NCI-H82 treated with DMSO at 0.1 percent for 48 hours (cell line): Measurements from ENCODE around the gene TBX1.

ENCODE experiments used
- DNase-seq: peaks from one replicate; lab custom pipeline; 2025; ENCODE audit not compliant: unreplicated experiment; lab: John Stamatoyannopoulos, UW

TBX1 gene

GRCh38 chr22:19760058-19760950, at the start of gene TBX1:
Gene TBX1 (plus strand): TSS chr22:19760778. CDS start chr22:19760844, 66 bp downstream.
- no peak for DNase-seq

- DNase-seq: no peak
Measured at GRCh38 chr22:19713245-19713644, 47.3 kb upstream of the TBX1 start.

- DNase-seq: no peak
Measured at GRCh38 chr22:19713650-19714311, 46.8 kb upstream of the TBX1 start.

GRCh38 chr22:19714312-19715187, 46.0 kb upstream of the TBX1 start, which contains the start of gene SEPTIN5:
Gene SEPTIN5 (plus strand): TSS chr22:19714503. CDS start chr22:19714589, 86 bp downstream.
- DNase-seq: no peak

GRCh38 chr22:19715188-19715930, 45.2 kb upstream of the TBX1 start:
- DNase-seq: no peak

GRCh38 chr22:19716041-19716828, 44.3 kb upstream of the TBX1 start:
- no peak for DNase-seq

- no peak for DNase-seq
Measured at GRCh38 chr22:19716829-19717105, 43.8 kb upstream of the TBX1 start.

GRCh38 chr22:19717181-19717580, 43.4 kb upstream of the TBX1 start:
- DNase-seq: no peak

- no peak for DNase-seq
Measured at GRCh38 chr22:19717691-19718455, 42.7 kb upstream of the TBX1 start.

- no peak for DNase-seq
Measured at GRCh38 chr22:19718456-19719049, 42.0 kb upstream of the TBX1 start.

GRCh38 chr22:19719050-19719482, 41.5 kb upstream of the TBX1 start:
- no peak for DNase-seq

- no peak for DNase-seq
Measured at GRCh38 chr22:19719488-19720021, 41.0 kb upstream of the TBX1 start.

- no peak for DNase-seq
Measured at GRCh38 chr22:19720150-19720827, 40.3 kb upstream of the TBX1 start.

GRCh38 chr22:19720999-19721329, 39.6 kb upstream of the TBX1 start:
- DNase-seq: no peak

GRCh38 chr22:19721330-19722177, 39.0 kb upstream of the TBX1 start:
- no peak for DNase-seq

- DNase-seq: no peak
Measured at GRCh38 chr22:19722178-19722981, 38.2 kb upstream of the TBX1 start.

GRCh38 chr22:19722982-19723231, 37.7 kb upstream of the TBX1 start:
- no peak for DNase-seq
